MM.1S (cell line): ENCODE results near the gene CEP128.

Experiments used
- DNase-seq: peaks from one replicate; pipeline ENCODE4 v3.0.0-alpha.2; 2015
- H2AFZ ChIP-seq: fragments of 300-600 bp; sonication (generic); 2 replicates; pipeline ENCODE4 v1.6.0; 2016; ENCODE audit warnings: antibody characterized with exemption, low read length
- H3F3A ChIP-seq: fragments of 300-600 bp; sonication (generic); 2 replicates; pipeline ENCODE4 v1.6.1; 2016; ENCODE audit warnings: mild to moderate bottlenecking, antibody characterized with exemption, low read length, moderate library complexity, mixed read lengths; ENCODE audit not compliant: insufficient read depth
- H3K27ac ChIP-seq: fragments of 300-600 bp; sonication (generic); 2 replicates; pipeline ENCODE4 v1.5.1; 2016; ENCODE audit warnings: mild to moderate bottlenecking, low read length
- H3K27me3 ChIP-seq: fragments of 300-600 bp; sonication (generic); replicated peaks from 2 replicates; pipeline ENCODE4 v1.6.0; 2016; ENCODE audit warnings: low read length; ENCODE audit not compliant: insufficient read depth
- H3K36me3 ChIP-seq: fragments of 300-600 bp; sonication (generic); replicated peaks from 2 replicates; pipeline ENCODE4 v1.6.1; 2016; ENCODE audit warnings: mild to moderate bottlenecking, low read length, mixed read lengths; ENCODE audit not compliant: insufficient read depth
- H3K4me1 ChIP-seq: fragments of 300-600 bp; sonication (generic); 2 replicates; pipeline ENCODE4 v1.6.1; 2016; ENCODE audit warnings: low read length, mixed read lengths
- H3K4me2 ChIP-seq: fragments of 300-600 bp; sonication (generic); 2 replicates; pipeline ENCODE4 v1.6.0; 2016; ENCODE audit warnings: low read depth, low read length
- H3K4me3 ChIP-seq: fragments of 300-600 bp; sonication (generic); 2 replicates; pipeline ENCODE4 v1.5.1; 2016; ENCODE audit warnings: low read length, mixed read lengths
- H3K79me2 ChIP-seq: fragments of 300-600 bp; sonication (generic); 2 replicates; pipeline ENCODE4 v1.6.1; 2016; ENCODE audit warnings: mixed run types, low read length, mixed read lengths
- H3K9ac ChIP-seq: fragments of 300-600 bp; sonication (generic); 2 replicates; pipeline ENCODE4 v1.6.1; 2016; ENCODE audit warnings: low read length, mixed read lengths
- H3K9me2 ChIP-seq: fragments of 300-600 bp; sonication (generic); replicated peaks from 2 replicates; pipeline ENCODE4 v1.6.1; 2016; ENCODE audit warnings: mild to moderate bottlenecking, low read length, mixed read lengths; ENCODE audit not compliant: insufficient read depth
- H3K9me3 ChIP-seq: fragments of 300-600 bp; sonication (generic); replicated peaks from 2 replicates; pipeline ENCODE4 v1.6.1; 2016; ENCODE audit warnings: mild to moderate bottlenecking, low read length, mixed read lengths; ENCODE audit not compliant: insufficient read depth
- H4K20me1 ChIP-seq: fragments of 300-600 bp; sonication (generic); 2 replicates; pipeline ENCODE4 v1.6.1; 2016; ENCODE audit warnings: mild to moderate bottlenecking, low read length, moderate library complexity, mixed read lengths; ENCODE audit not compliant: insufficient read depth
- CTCF ChIP-seq: fragments of 300-600 bp; sonication (generic); IDR thresholded peaks from 2 replicates; pipeline ENCODE4 v1.5.1; 2016; ENCODE audit warnings: antibody characterized with exemption, low read length, mixed read lengths
- EZH2 ChIP-seq: fragments of 300-600 bp; sonication (generic); optimal IDR thresholded peaks from 2 replicates; pipeline ENCODE3; 2017; ENCODE audit warnings: low read depth, mild to moderate bottlenecking, antibody characterized with exemption, low read length, mixed read lengths
- EZH2phosphoT487 ChIP-seq: fragments of 300-600 bp; sonication (generic); IDR thresholded peaks from 2 replicates; pipeline ENCODE4 v1.6.1; 2018; ENCODE audit warnings: antibody characterized with exemption, low read length

Gene CEP128

GRCh38 chr14:80491650-80492049 is 449.9 kb downstream of the CEP128 start:
- Histone ChIP-seq H3K4me3 (no peak overlapping the region), H3K4me1 (no peaks in the 10 kb centered on the region), H3K27ac (no peak overlapping the region), H3K4me2 (no peak overlapping the region), H3F3A (no peaks in the 10 kb centered on the region), H3K9ac (no peak overlapping the region), H3K9me3 (no peaks in the 10 kb centered on the region), H4K20me1 (no peaks in the 10 kb centered on the region), H3K27me3 (no peaks in the 10 kb centered on the region), H3K9me2 (no peaks in the 10 kb centered on the region), H3K36me3 (no peaks in the 10 kb centered on the region), H2AFZ (no peak overlapping the region), H3K79me2 (no peaks in the 10 kb centered on the region)
- no peak for DNase-seq
- no peak for TF ChIP-seq EZH2phosphoT487
- no peak for TF ChIP-seq EZH2
- TF ChIP-seq CTCF = no peak

DNA sequence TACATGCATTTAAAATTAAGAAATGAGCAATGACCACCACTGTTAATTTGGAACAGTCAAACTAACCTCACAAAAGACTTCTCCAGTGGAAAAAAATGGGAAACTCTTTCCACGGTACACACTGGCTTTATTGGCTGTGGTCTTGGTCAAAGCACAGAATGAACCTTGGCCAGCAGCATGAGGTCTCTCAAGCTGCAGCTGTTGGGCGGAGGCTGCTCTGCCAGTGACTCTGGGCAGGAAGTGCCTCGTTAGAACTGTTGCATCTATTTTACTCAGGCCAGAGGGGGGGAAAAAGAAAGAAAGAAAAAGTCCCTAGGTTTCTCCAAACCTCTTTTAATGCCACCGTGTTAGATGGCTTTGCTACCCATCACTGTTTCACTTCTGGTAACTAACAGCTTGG is 450.4 kb downstream of the CEP128 start:
- Histone ChIP-seq H3K4me2 (no peak overlapping the region), H3K9me2 (no peaks in the 10 kb centered on the region), H3K9ac (no peak overlapping the region)

GRCh38 chr14:80489513-80489912 is 452.0 kb downstream of the CEP128 start:
- Histone ChIP-seq H3K79me2 (no peaks in the 10 kb centered on the region), H3K27me3 (no peaks in the 10 kb centered on the region), H2AFZ (no peak overlapping the region), H3K27ac (no peak overlapping the region), H3K9me2 (no peaks in the 10 kb centered on the region), H3K36me3 (no peaks in the 10 kb centered on the region), H4K20me1 (no peaks in the 10 kb centered on the region), H3K4me1 (no peaks in the 10 kb centered on the region), H3K9me3 (no peaks in the 10 kb centered on the region), H3K9ac (no peak overlapping the region), H3K4me2 (no peak overlapping the region), H3F3A (no peaks in the 10 kb centered on the region), H3K4me3 (no peak overlapping the region)
- TF ChIP-seq EZH2 = no peak
- no peak for TF ChIP-seq EZH2phosphoT487
- TF ChIP-seq CTCF = no peak
- DNase-seq = no peak

More for the DNA sequence above, 450.4 kb downstream of the CEP128 start:
- H3K79me2 ChIP-seq = no peaks in the 10 kb centered on the region
- H4K20me1 ChIP-seq = no peaks in the 10 kb centered on the region
- H3K36me3 ChIP-seq = no peaks in the 10 kb centered on the region
- no peak for TF ChIP-seq EZH2phosphoT487
- TF ChIP-seq CTCF = no peak
- TF ChIP-seq EZH2 = no peak
- H3K27me3 ChIP-seq = no peaks in the 10 kb centered on the region
- H2AFZ ChIP-seq = no peak overlapping the region
- no peak overlapping the region for H3K4me3 ChIP-seq
- H3K27ac ChIP-seq = no peak overlapping the region
- peak; percentile 36 for DNase-seq
- H3K4me1 ChIP-seq = no peaks in the 10 kb centered on the region
- no peaks in the 10 kb centered on the region for H3F3A ChIP-seq
- H3K9me3 ChIP-seq = no peaks in the 10 kb centered on the region
